SHP77 treated with DMSO at 0.1 percent for 48 hours (cell line): Measurements from ENCODE around the gene UPP2.

Experiments used
- DNase-seq: peaks from one replicate; lab custom pipeline; 2025; lab: John Stamatoyannopoulos, UW

UPP2 gene

GRCh38 chr2:158104903-158105302 is 3.2 kb downstream of the UPP2 start:
- no peak for DNase-seq

GRCh38 chr2:158112992-158113391 is 11.3 kb downstream of the UPP2 start:
- DNase-seq, result no peak

- no peak for DNase-seq
Measured at GRCh38 chr2:158113741-158114295, 12.1 kb downstream of the UPP2 start.

GRCh38 chr2:158114516-158114915 is 12.8 kb downstream of the UPP2 start:
- DNase-seq, result no peak

- no peak for DNase-seq
Measured at GRCh38 chr2:158115202-158115767, 13.6 kb downstream of the UPP2 start.

GRCh38 chr2:158116936-158117335 is 15.3 kb downstream of the UPP2 start:
- no peak for DNase-seq

GRCh38 chr2:158120102-158120501 is 18.4 kb downstream of the UPP2 start:
- DNase-seq, result no peak

GRCh38 chr2:158120664-158121641 is 19.3 kb downstream of the UPP2 start:
- DNase-seq, result no peak

- no peak for DNase-seq
Measured at GRCh38 chr2:158124896-158125295, 23.2 kb downstream of the UPP2 start.

GRCh38 chr2:158125756-158126498 is 24.3 kb downstream of the UPP2 start:
- DNase-seq, result no peak

- no peak for DNase-seq
Measured at GRCh38 chr2:158127380-158127804, 25.7 kb downstream of the UPP2 start.

GRCh38 chr2:158128168-158128973 is 26.7 kb downstream of the UPP2 start:
- no peak for DNase-seq

- no peak for DNase-seq
Measured at GRCh38 chr2:158129037-158129436, 27.4 kb downstream of the UPP2 start.

GRCh38 chr2:158130832-158131473 is 29.3 kb downstream of the UPP2 start:
- no peak for DNase-seq

- DNase-seq, result no peak
Measured at GRCh38 chr2:158131483-158131912, 29.8 kb downstream of the UPP2 start.

GRCh38 chr2:158131919-158132566 is 30.4 kb downstream of the UPP2 start:
- DNase-seq, result no peak

GRCh38 chr2:158134055-158134454 is 32.4 kb downstream of the UPP2 start:
- DNase-seq, result no peak

GRCh38 chr2:158134655-158135054 is 33.0 kb downstream of the UPP2 start:
- DNase-seq, result no peak

GRCh38 chr2:158135096-158135495 is 33.4 kb downstream of the UPP2 start:
- no peak for DNase-seq

GRCh38 chr2:158138255-158138654 is 36.6 kb downstream of the UPP2 start:
- DNase-seq, result no peak
